Stimulated activated CD8-positive, alpha-beta memory T cell treated with anti-CD3 and anti-CD28 coated beads, Interleukin-4, amount 100 ng/mL, for 1 hour (primary cell): Measurements from ENCODE around the gene SENP3.
A peak's percentile ranks its signal among the peaks of the same experiment; 100 is the strongest.
"Not testable (repeated sequence)": the region's sequence is repeated elsewhere in the genome, so short reads cannot be mapped to it uniquely, and the experiment has no call there.

Experiments
- DNase-seq, 2 donors: peaks; one replicate each; pipeline ENCODE4 v3.0.0-alpha.2; 2020; ENCODE audit warnings: low read depth in 2 of 2, low spot score in 1 of 2

The SENP3 gene

GRCh38 chr17:7591596-7591995, 29.9 kb downstream of the SENP3 start:
- DNase-seq = no peak

DNA sequence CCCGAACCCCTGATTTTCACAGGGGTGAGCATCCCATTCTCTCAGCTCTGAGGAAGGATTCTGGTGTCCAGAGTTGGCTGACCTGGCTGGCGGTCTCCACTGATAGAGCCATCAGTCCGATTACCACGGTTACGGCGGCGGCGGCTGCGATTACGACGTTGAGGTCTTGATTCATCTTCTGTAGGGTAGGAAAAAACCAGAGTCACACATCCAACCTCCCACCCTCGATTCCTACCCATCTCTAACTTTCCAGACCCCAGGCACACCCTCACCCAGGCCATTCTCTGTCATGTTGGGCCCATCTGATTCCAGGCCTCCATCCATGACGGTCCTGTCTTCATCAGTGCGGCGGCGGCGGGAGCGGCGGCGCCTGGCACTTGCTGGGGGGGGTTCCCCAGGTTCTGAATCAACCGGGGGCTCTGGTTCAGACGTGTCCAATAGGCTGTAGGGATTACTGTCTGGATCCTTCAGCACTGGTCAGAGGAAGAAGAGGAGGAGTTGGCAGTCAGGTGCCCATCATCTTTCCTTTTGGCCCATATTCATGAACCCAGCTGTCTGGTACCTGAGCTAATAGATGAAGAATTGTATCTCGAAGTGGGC, 30.8 kb downstream of the SENP3 start:
- DNase-seq = no peak

- no peak for DNase-seq
Measured at GRCh38 chr17:7593296-7593695, 31.6 kb downstream of the SENP3 start.

- DNase-seq = not testable (repeated sequence)
Measured at GRCh38 chr17:7597561-7597960, 35.8 kb downstream of the SENP3 start.

DNA sequence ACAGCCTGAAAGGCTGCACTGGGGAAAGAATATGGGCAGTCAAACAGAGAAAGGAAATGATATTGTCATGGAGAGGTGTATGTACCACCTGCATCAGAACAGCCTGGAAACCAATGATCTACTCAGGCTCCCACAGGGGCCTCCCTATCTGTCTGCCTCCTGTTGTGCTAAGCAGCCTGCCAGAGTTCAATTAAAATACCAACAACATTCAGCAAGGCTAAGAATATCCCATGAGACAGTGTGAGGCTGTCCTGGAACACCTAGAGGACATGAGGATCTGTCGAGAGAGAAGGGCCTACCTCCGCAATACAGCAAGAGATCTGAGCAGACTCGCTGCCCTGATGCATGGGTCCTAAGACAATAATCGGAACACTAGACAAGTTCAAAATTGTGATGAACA, 44.6 kb downstream of the SENP3 start:
- DNase-seq = no peak

- DNase-seq = no peak
Measured at GRCh38 chr17:7610641-7611040, 48.9 kb downstream of the SENP3 start.

GRCh38 chr17:7611635-7612293, 50.0 kb downstream of the SENP3 start:
- DNase-seq = no peak

GRCh38 chr17:7612294-7612640, 50.5 kb downstream of the SENP3 start:
- no peak for DNase-seq

- DNase-seq = no peak
Measured at GRCh38 chr17:7613769-7614424, 52.2 kb downstream of the SENP3 start.

DNA sequence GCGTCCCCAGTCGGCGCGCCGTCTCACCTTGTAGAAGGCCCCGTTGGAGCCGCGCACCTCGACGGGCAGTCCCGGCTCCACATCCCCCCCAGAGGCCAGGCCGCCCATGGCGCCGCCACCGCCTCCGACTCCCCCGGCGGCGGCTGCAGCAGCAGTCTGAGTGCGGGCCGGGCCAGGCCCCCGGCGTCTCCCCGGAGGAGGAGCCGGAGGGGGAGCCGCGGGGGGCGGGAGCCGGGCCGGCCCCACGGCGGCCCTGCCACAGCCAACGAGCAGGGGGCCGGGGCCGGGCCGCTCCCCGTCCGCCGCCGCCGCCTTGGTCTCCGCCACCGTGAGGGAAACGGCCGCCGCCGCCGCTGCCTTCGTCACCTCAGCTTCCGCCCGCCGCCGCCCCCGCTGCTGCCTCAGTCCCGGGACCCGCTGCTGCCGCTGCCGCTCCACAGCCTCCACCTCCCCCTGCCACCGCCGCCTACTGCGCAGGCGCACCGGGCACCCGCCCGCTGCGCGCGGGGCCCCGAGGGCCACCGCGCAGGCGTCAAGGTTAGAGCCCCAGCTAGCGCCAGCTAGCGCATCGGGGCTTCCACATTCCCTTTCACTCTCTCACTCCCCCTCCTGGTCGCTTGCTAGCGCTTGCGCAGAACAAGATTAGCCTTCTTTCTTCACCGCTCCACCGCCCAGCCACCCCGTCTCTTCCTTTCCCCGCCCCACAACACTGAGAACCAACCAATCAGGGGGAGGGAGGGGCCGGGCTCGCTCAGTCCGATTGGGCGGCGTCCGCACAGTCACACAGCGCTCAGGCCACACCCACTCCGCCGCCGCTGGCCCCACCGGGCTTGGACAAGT, 52.9 kb downstream of the SENP3 start, which contains the start of gene FXR2:
FXR2 (minus strand) TSS at position 473 of the 840 bp plus-strand sequence; CDS start at position 108, 365 bp downstream.
- peak; percentile 94 to 97 for DNase-seq

GRCh38 chr17:7615265-7615747, 53.6 kb downstream of the SENP3 start:
- DNase-seq = no peak

DNA sequence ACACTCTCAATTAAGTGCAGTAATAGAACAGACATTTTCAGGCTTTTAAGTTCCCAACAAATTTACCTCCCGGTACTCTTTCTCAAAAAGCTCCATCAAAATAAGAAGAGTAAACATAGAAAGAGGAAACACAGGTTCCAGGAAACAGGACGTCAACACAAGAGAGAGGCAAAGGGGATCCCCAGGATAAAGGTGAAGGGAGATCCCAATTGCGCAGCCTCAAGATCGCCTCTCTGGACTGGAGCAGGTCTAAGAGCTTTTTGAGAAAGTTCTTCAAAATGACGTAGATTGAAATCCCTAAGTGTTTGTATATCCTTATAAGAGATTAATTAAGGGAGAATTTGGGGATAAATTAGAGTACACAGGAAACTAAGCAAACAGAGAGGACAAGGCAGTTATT, 56.9 kb downstream of the SENP3 start:
- no peak for DNase-seq

DNA sequence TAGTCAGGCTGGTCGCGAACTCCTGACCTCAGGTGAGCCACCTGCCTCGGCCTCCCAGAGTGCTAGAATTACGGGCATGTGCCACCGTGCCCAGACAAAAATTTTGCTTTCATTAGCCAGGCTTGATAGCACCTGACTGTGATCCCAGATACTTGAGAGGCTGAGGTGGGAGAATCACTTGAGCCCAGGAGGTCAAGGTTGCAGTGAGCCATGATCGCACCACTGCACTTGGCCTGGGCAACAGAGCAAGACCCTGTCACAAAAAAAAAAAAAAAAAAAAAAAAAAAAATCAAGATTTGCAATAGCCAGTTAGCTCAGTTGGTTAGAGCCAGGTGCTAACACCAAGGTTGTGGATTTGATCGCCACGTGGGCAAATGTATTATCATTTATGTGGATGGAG, 59.1 kb downstream of the SENP3 start:
- no peak for DNase-seq
